DND-41 (cell line): Measurements from ENCODE around the gene EPAS1.

ENCODE experiments used
- ATAC-seq: fragments of 200-7000 bp; cut with Tn5 transposase; 3 replicates; pipeline ENCODE4 v1.9.1; 2021; ENCODE audit warnings: low read depth; ENCODE audit not compliant: insufficient read depth
- DNase-seq: peaks from one replicate; pipeline ENCODE4 v3.0.0-alpha.2; 2020
- H2AFZ ChIP-seq: 2 replicates; pipeline ENCODE4 v1.6.0; 2012; ENCODE audit warnings: low read depth, low read length
- H3K27ac ChIP-seq: 2 replicates; pipeline ENCODE4 v1.5.1; 2012; ENCODE audit warnings: low read length, inconsistent platforms
- H3K27me3 ChIP-seq: fragments of 200-600 bp; sonication (generic); 2 replicates; pipeline ENCODE4 v1.6.0; 2012; ENCODE audit warnings: low read length, mild to moderate bottlenecking, inconsistent platforms; ENCODE audit not compliant: insufficient read depth, poor library complexity
- H3K36me3 ChIP-seq: 2 replicates; pipeline ENCODE4 v1.5.1; 2012; ENCODE audit warnings: low read length, inconsistent platforms; ENCODE audit not compliant: insufficient read depth
- H3K4me1 ChIP-seq: 2 replicates; pipeline ENCODE4 v1.5.1; 2012; ENCODE audit warnings: mild to moderate bottlenecking, low read length; ENCODE audit not compliant: insufficient read depth
- H3K4me2 ChIP-seq: 2 replicates; pipeline ENCODE4 v1.6.0; 2012; ENCODE audit warnings: mild to moderate bottlenecking, moderate library complexity, low read length, inconsistent platforms; ENCODE audit not compliant: insufficient read depth
- H3K4me3 ChIP-seq, 2 experiments: fragments of 200-600 bp in 1 of 2; shearing (Covaris generic) in 1 of 2; 2 replicates each; pipeline ENCODE4 v1.5.1; 2012 to 2016; ENCODE audit warnings: inconsistent platforms in 2 of 2, low read length in 2 of 2, mild to moderate bottlenecking in 2 of 2, low read depth in 1 of 2, moderate library complexity in 1 of 2
- H3K79me2 ChIP-seq: 2 replicates; pipeline ENCODE4 v1.6.0; 2012; ENCODE audit warnings: low read length, inconsistent platforms; ENCODE audit not compliant: insufficient read depth
- H3K9ac ChIP-seq: 2 replicates; pipeline ENCODE4 v1.6.0; 2012; ENCODE audit warnings: low read depth, mild to moderate bottlenecking, inconsistent platforms, low read length, moderate library complexity
- H3K9me3 ChIP-seq: 2 replicates; pipeline ENCODE4 v1.5.1; 2012; ENCODE audit warnings: low read length, moderate library complexity, mild to moderate bottlenecking, inconsistent platforms; ENCODE audit not compliant: insufficient read depth, severe bottlenecking
- H4K20me1 ChIP-seq: 2 replicates; pipeline ENCODE4 v1.6.0; 2012; ENCODE audit warnings: low read length; ENCODE audit not compliant: insufficient read depth
- EZH2 ChIP-seq: IDR thresholded peaks from 3 replicates; pipeline ENCODE4 v1.6.1; 2012; ENCODE audit warnings: borderline replicate concordance, low read depth, mild to moderate bottlenecking, moderate library complexity, low read length, inconsistent platforms; ENCODE audit not compliant: severe bottlenecking
- TF ChIP-seq, protein P1 (sequence below): IDR thresholded peaks from 2 replicates; pipeline ENCODE4 v1.5.1; 2012; ENCODE audit warnings: borderline replicate concordance, low read length, moderate library complexity, mild to moderate bottlenecking; ENCODE audit not compliant: poor library complexity, severe bottlenecking; ENCODE audit errors: extremely low read depth

The EPAS1 gene

DNA sequence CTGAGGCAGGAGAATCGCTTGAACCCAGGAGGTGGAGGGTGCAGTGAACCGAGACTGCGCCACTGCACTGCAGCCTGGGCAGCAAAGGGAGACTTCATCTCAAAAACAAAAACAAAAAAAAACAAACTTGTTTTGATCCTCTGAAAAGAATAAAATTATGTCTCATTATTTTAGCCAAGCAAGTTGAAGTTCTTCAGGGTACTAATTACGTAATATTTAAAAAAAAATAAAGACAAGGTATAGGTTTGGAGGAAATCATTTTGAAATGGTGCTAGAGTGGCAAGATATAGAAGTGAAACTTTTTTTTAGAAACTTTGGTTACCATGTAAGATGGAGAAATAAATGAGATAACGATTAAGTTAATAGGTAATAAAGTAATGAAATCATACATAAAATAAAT, 127.7 kb downstream of the EPAS1 start:
- no peaks in the 10 kb centered on the region for H3K27me3 ChIP-seq
- no peak overlapping the region for H3K4me3 ChIP-seq
- no peaks in the 10 kb centered on the region for H4K20me1 ChIP-seq
- no peak for TF ChIP-seq EZH2
- TF ChIP-seq, protein P1, sequence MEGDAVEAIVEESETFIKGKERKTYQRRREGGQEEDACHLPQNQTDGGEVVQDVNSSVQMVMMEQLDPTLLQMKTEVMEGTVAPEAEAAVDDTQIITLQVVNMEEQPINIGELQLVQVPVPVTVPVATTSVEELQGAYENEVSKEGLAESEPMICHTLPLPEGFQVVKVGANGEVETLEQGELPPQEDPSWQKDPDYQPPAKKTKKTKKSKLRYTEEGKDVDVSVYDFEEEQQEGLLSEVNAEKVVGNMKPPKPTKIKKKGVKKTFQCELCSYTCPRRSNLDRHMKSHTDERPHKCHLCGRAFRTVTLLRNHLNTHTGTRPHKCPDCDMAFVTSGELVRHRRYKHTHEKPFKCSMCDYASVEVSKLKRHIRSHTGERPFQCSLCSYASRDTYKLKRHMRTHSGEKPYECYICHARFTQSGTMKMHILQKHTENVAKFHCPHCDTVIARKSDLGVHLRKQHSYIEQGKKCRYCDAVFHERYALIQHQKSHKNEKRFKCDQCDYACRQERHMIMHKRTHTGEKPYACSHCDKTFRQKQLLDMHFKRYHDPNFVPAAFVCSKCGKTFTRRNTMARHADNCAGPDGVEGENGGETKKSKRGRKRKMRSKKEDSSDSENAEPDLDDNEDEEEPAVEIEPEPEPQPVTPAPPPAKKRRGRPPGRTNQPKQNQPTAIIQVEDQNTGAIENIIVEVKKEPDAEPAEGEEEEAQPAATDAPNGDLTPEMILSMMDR: no peak
- no peak overlapping the region for H3K4me2 ChIP-seq
- H2AFZ ChIP-seq: no peak overlapping the region
- ATAC-seq: no peak
- no peaks in the 10 kb centered on the region for H3K36me3 ChIP-seq
- H3K4me1 ChIP-seq: no peaks in the 10 kb centered on the region
- H3K9me3 ChIP-seq: peaks cover 3% of the 10 kb centered on the region
- DNase-seq: no peak
- no peak overlapping the region for H3K9ac ChIP-seq
- H3K27ac ChIP-seq: no peak overlapping the region
- no peaks in the 10 kb centered on the region for H3K79me2 ChIP-seq

DNA sequence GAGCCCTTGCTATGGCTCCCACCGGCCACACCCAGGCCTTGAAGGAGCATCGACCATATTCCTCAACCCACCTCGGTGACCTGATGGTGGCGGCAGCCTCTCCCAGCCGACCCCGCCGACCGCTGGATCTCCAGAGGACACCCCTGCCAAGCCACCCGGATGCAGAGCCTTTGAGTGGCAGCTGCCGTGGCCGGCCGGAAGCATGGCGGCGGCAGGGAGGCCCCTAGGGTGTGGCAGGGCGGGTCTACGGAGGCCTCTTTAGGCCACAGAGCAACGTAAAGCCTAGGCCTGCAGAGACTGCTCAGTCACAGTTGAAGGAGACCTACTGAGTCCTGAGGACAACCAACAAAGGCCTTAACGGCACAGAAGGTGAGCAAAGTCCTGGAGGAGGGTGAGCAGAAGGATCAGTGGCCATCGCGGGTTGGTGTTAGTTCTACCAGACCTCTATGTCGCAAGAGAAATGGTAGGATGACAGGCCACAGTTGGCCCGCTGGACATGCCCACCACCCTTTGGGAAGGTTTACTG, 131.8 kb downstream of the EPAS1 start:
- Histone ChIP-seq H4K20me1 (no peaks in the 10 kb centered on the region), H2AFZ (no peak overlapping the region), H3K27me3 (no peaks in the 10 kb centered on the region), H3K9ac (no peak overlapping the region), H3K4me3 (no peak overlapping the region), H3K79me2 (no peaks in the 10 kb centered on the region), H3K4me1 (peaks cover 11% of the 10 kb centered on the region; the same call in 1 of the 2 replicates), H3K4me2 (no peak overlapping the region), H3K9me3 (peaks cover 3% of the 10 kb centered on the region), H3K36me3 (no peaks in the 10 kb centered on the region), H3K27ac (no peak overlapping the region)
- no peak for TF ChIP-seq EZH2
- TF ChIP-seq, protein P1: no peak
- ATAC-seq (no peak), DNase-seq (no peak)

DNA sequence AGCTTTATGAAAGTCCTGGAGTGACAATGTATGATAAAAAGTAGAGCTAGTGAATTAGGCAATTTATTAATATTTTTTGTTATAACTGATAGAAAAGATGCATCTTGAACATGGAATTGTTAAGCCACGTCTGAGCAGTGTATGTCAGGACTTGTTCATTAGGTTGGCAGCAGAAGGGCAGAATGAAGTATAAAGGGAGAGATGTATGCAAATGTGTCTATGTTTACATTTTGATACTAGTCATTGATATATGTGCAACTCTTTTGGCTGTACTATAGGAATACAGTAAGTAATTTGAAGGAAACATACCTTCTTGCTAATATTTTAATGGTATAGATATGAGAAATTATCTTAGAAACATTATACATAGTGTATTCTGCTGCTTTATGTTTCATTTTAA, 133.2 kb downstream of the EPAS1 start:
- Histone ChIP-seq H3K27ac (no peak overlapping the region), H3K27me3 (no peaks in the 10 kb centered on the region), H3K4me2 (no peak overlapping the region), H3K4me3 (no peak overlapping the region), H3K36me3 (no peaks in the 10 kb centered on the region), H3K79me2 (no peaks in the 10 kb centered on the region), H2AFZ (no peak overlapping the region), H3K9me3 (peaks cover 3% of the 10 kb centered on the region), H3K4me1 (peaks cover 11% of the 10 kb centered on the region; the same call in 1 of the 2 replicates), H4K20me1 (no peaks in the 10 kb centered on the region), H3K9ac (no peak overlapping the region)
- no peak for TF ChIP-seq EZH2
- TF ChIP-seq, protein P1: no peak
- no peak for ATAC-seq
- DNase-seq: no peak

DNA sequence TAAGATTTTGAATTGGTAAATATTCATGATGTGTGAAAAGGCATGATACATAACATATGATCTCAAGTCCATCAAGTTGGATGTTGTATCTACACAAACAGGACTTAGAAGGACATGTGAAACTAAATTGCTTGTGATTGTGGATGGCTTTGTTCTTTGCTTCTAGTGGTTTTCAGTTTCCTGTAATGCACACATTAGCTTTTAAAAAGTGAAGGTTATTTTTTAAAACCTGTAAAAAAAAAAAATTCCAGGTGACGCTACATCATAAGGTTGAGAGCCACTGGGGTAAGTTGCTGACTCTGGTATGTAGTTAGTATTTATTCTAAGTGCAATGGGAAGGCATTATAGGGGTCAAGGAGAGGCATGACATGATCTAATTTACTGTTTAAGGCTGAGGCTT, 133.8 kb downstream of the EPAS1 start:
- Histone ChIP-seq H3K9ac (no peak overlapping the region), H3K36me3 (no peaks in the 10 kb centered on the region), H3K9me3 (peaks cover 3% of the 10 kb centered on the region), H3K4me1 (peaks cover 11% of the 10 kb centered on the region; the same call in 1 of the 2 replicates), H3K4me2 (no peak overlapping the region), H3K79me2 (no peaks in the 10 kb centered on the region), H4K20me1 (no peaks in the 10 kb centered on the region), H2AFZ (no peak overlapping the region), H3K27me3 (no peaks in the 10 kb centered on the region), H3K4me3 (no peak overlapping the region), H3K27ac (no peak overlapping the region)
- no peak for TF ChIP-seq EZH2
- TF ChIP-seq, protein P1: no peak
- DNase-seq: no peak
- ATAC-seq: peak; percentile 54
